Large intestine (tissue), 3 donors: ENCODE measurements around the gene SEMA5A. TPM values are rescaled to one million over a fixed set of nuclear protein-coding genes. Genes with fewer than 3 reads are reported as not detected.
A peak's percentile ranks its signal among the peaks of the same experiment; 100 is the strongest.

Experiments
- DNase-seq, 2 donors: peaks; one replicate each; pipeline versions ENCODE4 v3.0.0 to v3.0.0-alpha.2; 2013
- H3K27ac ChIP-seq: one replicate; pipeline ENCODE4 v1.5.1; 2013; ENCODE audit warnings: low read length
- H3K27me3 ChIP-seq: 2 replicates; pipeline ENCODE4 v1.6.1; 2013; ENCODE audit warnings: low read length; ENCODE audit not compliant: control insufficient read depth, insufficient read depth
- H3K36me3 ChIP-seq: 2 replicates; pipeline ENCODE4 v1.6.1; 2013; ENCODE audit warnings: low read length; ENCODE audit not compliant: control insufficient read depth, insufficient read depth
- H3K4me1 ChIP-seq: one replicate; pipeline ENCODE4 v1.6.1; 2013; ENCODE audit warnings: low read length; ENCODE audit not compliant: control insufficient read depth, insufficient read depth
- H3K4me3 ChIP-seq: one replicate; pipeline ENCODE4 v1.5.1; 2013; ENCODE audit warnings: low read length
- H3K9me3 ChIP-seq: one replicate; pipeline ENCODE4 v1.6.1; 2013; ENCODE audit warnings: mild to moderate bottlenecking, low read depth, low read length, moderate library complexity; ENCODE audit not compliant: control insufficient read depth
- WGBS: methylation state at CpG from one replicate; pipeline ENCODE4 v1.1.5; 2013; ENCODE audit warnings: low lambda C conversion rate; ENCODE audit not compliant: insufficient coverage; 5-methylcytosine and 5-hydroxymethylcytosine counted together
- polyA plus RNA-seq: library from polyadenylated mRNA; unstranded; fragments of 120-200 nt; gene quantifications from one replicate; pipeline ENCODE4 v1.2.1, GENCODE V29; 2013

The SEMA5A gene
- polyA plus RNA-seq, 1 donor = 11.9 TPM

- Histone ChIP-seq H3K27ac (peak overlapping the region; percentile 6), H3K36me3 (no peaks in the 10 kb centered on the region), H3K4me3 (no peak overlapping the region), H3K9me3 (no peaks in the 10 kb centered on the region), H3K4me1 (no peaks in the 10 kb centered on the region), H3K27me3 (no peaks in the 10 kb centered on the region)
- whole genome bisulfite sequencing = 24% methylated on average over 2 of the region's 2 CpGs
- DNase-seq = peak in 1 of 2 donors; percentile 16
Observed at GRCh38 chr5:9239626-9240025, 306.2 kb downstream of the SEMA5A start.

- Histone ChIP-seq H3K4me3 (no peak overlapping the region), H3K4me1 (no peaks in the 10 kb centered on the region), H3K27me3 (no peaks in the 10 kb centered on the region), H3K36me3 (no peaks in the 10 kb centered on the region), H3K27ac (peak overlapping the region; percentile 6), H3K9me3 (no peaks in the 10 kb centered on the region)
- no peak for DNase-seq
Observed at GRCh38 chr5:9239071-9239470, 306.8 kb downstream of the SEMA5A start.

- Histone ChIP-seq H3K4me1 (no peaks in the 10 kb centered on the region), H3K36me3 (no peaks in the 10 kb centered on the region), H3K4me3 (no peak overlapping the region), H3K9me3 (no peaks in the 10 kb centered on the region), H3K27ac (no peak overlapping the region), H3K27me3 (no peaks in the 10 kb centered on the region)
- DNase-seq = no peak
Observed at GRCh38 chr5:9233712-9234111, 312.2 kb downstream of the SEMA5A start.

GRCh38 chr5:9233035-9233434 is 312.8 kb downstream of the SEMA5A start:
- Histone ChIP-seq H3K4me1 (no peaks in the 10 kb centered on the region), H3K36me3 (no peaks in the 10 kb centered on the region), H3K27ac (no peak overlapping the region), H3K4me3 (no peak overlapping the region), H3K9me3 (no peaks in the 10 kb centered on the region), H3K27me3 (no peaks in the 10 kb centered on the region)
- WGBS = no CpG with 5 or more reads among the region's 2 CpGs
- DNase-seq = no peak

GRCh38 chr5:9231842-9232241 is 314.0 kb downstream of the SEMA5A start:
- 80% methylated on average over 1 of the region's 2 CpGs for WGBS
- H3K4me3 ChIP-seq = no peak overlapping the region
- H3K9me3 ChIP-seq = no peaks in the 10 kb centered on the region
- H3K36me3 ChIP-seq = no peaks in the 10 kb centered on the region
- H3K27me3 ChIP-seq = no peaks in the 10 kb centered on the region
- DNase-seq = no peak
- no peaks in the 10 kb centered on the region for H3K4me1 ChIP-seq
- H3K27ac ChIP-seq = no peak overlapping the region

GRCh38 chr5:9230355-9230754 is 315.5 kb downstream of the SEMA5A start:
- 100% methylated on average over 3 of the region's 5 CpGs for WGBS
- Histone ChIP-seq H3K27me3 (no peaks in the 10 kb centered on the region), H3K4me3 (no peak overlapping the region), H3K27ac (no peak overlapping the region), H3K36me3 (no peaks in the 10 kb centered on the region), H3K4me1 (no peaks in the 10 kb centered on the region), H3K9me3 (no peaks in the 10 kb centered on the region)
- no peak for DNase-seq

GRCh38 chr5:9226016-9226536 is 319.8 kb downstream of the SEMA5A start:
- H3K27me3 ChIP-seq = no peaks in the 10 kb centered on the region
- peaks cover 6% of the 10 kb centered on the region for H3K36me3 ChIP-seq
- no peaks in the 10 kb centered on the region for H3K4me1 ChIP-seq
- H3K4me3 ChIP-seq = no peak overlapping the region
- WGBS = no CpG with 5 or more reads among the region's 2 CpGs
- H3K27ac ChIP-seq = peak overlapping the region; percentile 1
- H3K9me3 ChIP-seq = no peaks in the 10 kb centered on the region
- peak; percentile 19 to 66 for DNase-seq

- no peaks in the 10 kb centered on the region for H3K9me3 ChIP-seq
- H3K4me3 ChIP-seq = no peak overlapping the region
- H3K27me3 ChIP-seq = no peaks in the 10 kb centered on the region
- no peak for DNase-seq
- H3K27ac ChIP-seq = no peak overlapping the region
- WGBS = no CpG with 5 or more reads among the region's 7 CpGs
- no peaks in the 10 kb centered on the region for H3K4me1 ChIP-seq
- H3K36me3 ChIP-seq = peaks cover 9% of the 10 kb centered on the region
Observed at GRCh38 chr5:9222054-9222976, 323.6 kb downstream of the SEMA5A start.

- H3K4me3 ChIP-seq = no peak overlapping the region
- H3K27ac ChIP-seq = no peak overlapping the region
- H3K36me3 ChIP-seq = peaks cover 3% of the 10 kb centered on the region
- no peaks in the 10 kb centered on the region for H3K4me1 ChIP-seq
- H3K27me3 ChIP-seq = no peaks in the 10 kb centered on the region
- 100% methylated on average over 1 of the region's 4 CpGs for WGBS
- no peaks in the 10 kb centered on the region for H3K9me3 ChIP-seq
- DNase-seq = no peak
Observed at GRCh38 chr5:9218358-9218757, 327.5 kb downstream of the SEMA5A start.

- Histone ChIP-seq H3K4me3 (no peak overlapping the region), H3K4me1 (no peaks in the 10 kb centered on the region), H3K9me3 (no peaks in the 10 kb centered on the region), H3K27me3 (no peaks in the 10 kb centered on the region), H3K27ac (no peak overlapping the region), H3K36me3 (no peaks in the 10 kb centered on the region)
- DNase-seq = no peak
- WGBS = no CpG with 5 or more reads among the region's 1 CpG
Observed at GRCh38 chr5:9212605-9213004, 333.3 kb downstream of the SEMA5A start.
